ENCODE data around the gene CPNE8.

GRCh38 chr12:38745601-38746000, 159.8 kb downstream of the CPNE8 start:
- TF ChIP-seq, protein P1, sequence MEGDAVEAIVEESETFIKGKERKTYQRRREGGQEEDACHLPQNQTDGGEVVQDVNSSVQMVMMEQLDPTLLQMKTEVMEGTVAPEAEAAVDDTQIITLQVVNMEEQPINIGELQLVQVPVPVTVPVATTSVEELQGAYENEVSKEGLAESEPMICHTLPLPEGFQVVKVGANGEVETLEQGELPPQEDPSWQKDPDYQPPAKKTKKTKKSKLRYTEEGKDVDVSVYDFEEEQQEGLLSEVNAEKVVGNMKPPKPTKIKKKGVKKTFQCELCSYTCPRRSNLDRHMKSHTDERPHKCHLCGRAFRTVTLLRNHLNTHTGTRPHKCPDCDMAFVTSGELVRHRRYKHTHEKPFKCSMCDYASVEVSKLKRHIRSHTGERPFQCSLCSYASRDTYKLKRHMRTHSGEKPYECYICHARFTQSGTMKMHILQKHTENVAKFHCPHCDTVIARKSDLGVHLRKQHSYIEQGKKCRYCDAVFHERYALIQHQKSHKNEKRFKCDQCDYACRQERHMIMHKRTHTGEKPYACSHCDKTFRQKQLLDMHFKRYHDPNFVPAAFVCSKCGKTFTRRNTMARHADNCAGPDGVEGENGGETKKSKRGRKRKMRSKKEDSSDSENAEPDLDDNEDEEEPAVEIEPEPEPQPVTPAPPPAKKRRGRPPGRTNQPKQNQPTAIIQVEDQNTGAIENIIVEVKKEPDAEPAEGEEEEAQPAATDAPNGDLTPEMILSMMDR (IDR thresholded peaks at IDR 0.05) = no peak
- TF ChIP-seq EP300 (IDR thresholded peaks at IDR 0.05) (no peak), POLR2AphosphoS5 (IDR thresholded peaks at IDR 0.05) (no peak), POLR2A (IDR thresholded peaks at IDR 0.05) (no peak)
